DND-41 (cell line): ENCODE results near the gene POLR2I.

ENCODE experiments used
- ATAC-seq: fragments of 200-7000 bp; cut with Tn5 transposase; 3 replicates; pipeline ENCODE4 v1.9.1; 2021; ENCODE audit warnings: low read depth; ENCODE audit not compliant: insufficient read depth
- DNase-seq: peaks from one replicate; pipeline ENCODE4 v3.0.0-alpha.2; 2020
- H2AFZ ChIP-seq: 2 replicates; pipeline ENCODE4 v1.6.0; 2012; ENCODE audit warnings: low read depth, low read length
- H3K27ac ChIP-seq: 2 replicates; pipeline ENCODE4 v1.5.1; 2012; ENCODE audit warnings: low read length, inconsistent platforms
- H3K27me3 ChIP-seq: fragments of 200-600 bp; sonication (generic); 2 replicates; pipeline ENCODE4 v1.6.0; 2012; ENCODE audit warnings: low read length, mild to moderate bottlenecking, inconsistent platforms; ENCODE audit not compliant: insufficient read depth, poor library complexity
- H3K36me3 ChIP-seq: 2 replicates; pipeline ENCODE4 v1.5.1; 2012; ENCODE audit warnings: low read length, inconsistent platforms; ENCODE audit not compliant: insufficient read depth
- H3K4me1 ChIP-seq: 2 replicates; pipeline ENCODE4 v1.5.1; 2012; ENCODE audit warnings: mild to moderate bottlenecking, low read length; ENCODE audit not compliant: insufficient read depth
- H3K4me2 ChIP-seq: 2 replicates; pipeline ENCODE4 v1.6.0; 2012; ENCODE audit warnings: mild to moderate bottlenecking, moderate library complexity, low read length, inconsistent platforms; ENCODE audit not compliant: insufficient read depth
- H3K4me3 ChIP-seq, 2 experiments: fragments of 200-600 bp in 1 of 2; shearing (Covaris generic) in 1 of 2; 2 replicates each; pipeline ENCODE4 v1.5.1; 2012 to 2016; ENCODE audit warnings: inconsistent platforms in 2 of 2, low read length in 2 of 2, mild to moderate bottlenecking in 2 of 2, low read depth in 1 of 2, moderate library complexity in 1 of 2
- H3K79me2 ChIP-seq: 2 replicates; pipeline ENCODE4 v1.6.0; 2012; ENCODE audit warnings: low read length, inconsistent platforms; ENCODE audit not compliant: insufficient read depth
- H3K9ac ChIP-seq: 2 replicates; pipeline ENCODE4 v1.6.0; 2012; ENCODE audit warnings: low read depth, mild to moderate bottlenecking, inconsistent platforms, low read length, moderate library complexity
- H3K9me3 ChIP-seq: 2 replicates; pipeline ENCODE4 v1.5.1; 2012; ENCODE audit warnings: low read length, moderate library complexity, mild to moderate bottlenecking, inconsistent platforms; ENCODE audit not compliant: insufficient read depth, severe bottlenecking
- H4K20me1 ChIP-seq: 2 replicates; pipeline ENCODE4 v1.6.0; 2012; ENCODE audit warnings: low read length; ENCODE audit not compliant: insufficient read depth
- CTCF ChIP-seq: IDR thresholded peaks from 2 replicates; pipeline ENCODE4 v1.5.1; 2012; ENCODE audit warnings: borderline replicate concordance, low read length, moderate library complexity, mild to moderate bottlenecking; ENCODE audit not compliant: poor library complexity, severe bottlenecking; ENCODE audit errors: extremely low read depth
- EZH2 ChIP-seq: IDR thresholded peaks from 3 replicates; pipeline ENCODE4 v1.6.1; 2012; ENCODE audit warnings: borderline replicate concordance, low read depth, mild to moderate bottlenecking, moderate library complexity, low read length, inconsistent platforms; ENCODE audit not compliant: severe bottlenecking

POLR2I gene

GRCh38 chr19:36099166-36099785 is 15.4 kb downstream of the POLR2I start:
- Histone ChIP-seq H3K4me2 (no peak overlapping the region), H4K20me1 (peaks cover 23% of the 10 kb centered on the region), H2AFZ (no peak overlapping the region), H3K27ac (no peak overlapping the region), H3K9me3 (no peaks in the 10 kb centered on the region), H3K4me3 (no peak overlapping the region), H3K27me3 (no peaks in the 10 kb centered on the region), H3K36me3 (peaks cover 94% of the 10 kb centered on the region), H3K9ac (no peak overlapping the region), H3K79me2 (no peaks in the 10 kb centered on the region), H3K4me1 (no peaks in the 10 kb centered on the region)
- DNase-seq = no peak
- ATAC-seq = no peak
- TF ChIP-seq CTCF = no peak
- no peak for TF ChIP-seq EZH2

GRCh38 chr19:36097036-36097435 is 17.6 kb downstream of the POLR2I start:
- Histone ChIP-seq H3K9ac (no peak overlapping the region), H3K9me3 (no peaks in the 10 kb centered on the region), H3K4me1 (no peaks in the 10 kb centered on the region), H3K27me3 (no peaks in the 10 kb centered on the region), H3K79me2 (no peaks in the 10 kb centered on the region), H3K4me3 (no peak overlapping the region), H3K36me3 (peaks cover 94% of the 10 kb centered on the region), H3K27ac (no peak overlapping the region), H4K20me1 (peaks cover 13% of the 10 kb centered on the region; the same call in 1 of the 2 replicates), H3K4me2 (no peak overlapping the region), H2AFZ (no peak overlapping the region)
- DNase-seq = no peak
- ATAC-seq = no peak
- TF ChIP-seq EZH2 (no peak), CTCF (no peak)

GRCh38 chr19:36093687-36094086 is 21.0 kb downstream of the POLR2I start:
- Histone ChIP-seq H3K36me3 (peaks cover 95% of the 10 kb centered on the region), H4K20me1 (peaks cover 8% of the 10 kb centered on the region), H3K4me3 (no peak overlapping the region), H3K79me2 (no peaks in the 10 kb centered on the region), H3K4me2 (no peak overlapping the region), H3K4me1 (no peaks in the 10 kb centered on the region), H2AFZ (no peak overlapping the region), H3K9me3 (no peaks in the 10 kb centered on the region), H3K27ac (no peak overlapping the region), H3K9ac (no peak overlapping the region), H3K27me3 (no peaks in the 10 kb centered on the region)
- no peak for DNase-seq
- ATAC-seq = no peak
- no peak for TF ChIP-seq CTCF
- no peak for TF ChIP-seq EZH2

- no peak for ATAC-seq
- no peak for TF ChIP-seq CTCF
- no peak for TF ChIP-seq EZH2
- no peaks in the 10 kb centered on the region for H3K79me2 ChIP-seq
Measured at GRCh38 chr19:36093146-36093662, 21.5 kb downstream of the POLR2I start.

More at GRCh38 chr19:36093146-36093662, 21.5 kb downstream of the POLR2I start:
- H3K9ac ChIP-seq = no peak overlapping the region
- H3K27ac ChIP-seq = no peak overlapping the region
- H3K27me3 ChIP-seq = no peaks in the 10 kb centered on the region
- H3K4me3 ChIP-seq = no peak overlapping the region
- H4K20me1 ChIP-seq = peaks cover 13% of the 10 kb centered on the region
- DNase-seq = no peak
- no peaks in the 10 kb centered on the region for H3K4me1 ChIP-seq
- no peak overlapping the region for H3K4me2 ChIP-seq
- no peak overlapping the region for H2AFZ ChIP-seq
- no peaks in the 10 kb centered on the region for H3K9me3 ChIP-seq
- H3K36me3 ChIP-seq = peaks cover 95% of the 10 kb centered on the region
